ENCODE results near the gene H1-8.

DNA sequence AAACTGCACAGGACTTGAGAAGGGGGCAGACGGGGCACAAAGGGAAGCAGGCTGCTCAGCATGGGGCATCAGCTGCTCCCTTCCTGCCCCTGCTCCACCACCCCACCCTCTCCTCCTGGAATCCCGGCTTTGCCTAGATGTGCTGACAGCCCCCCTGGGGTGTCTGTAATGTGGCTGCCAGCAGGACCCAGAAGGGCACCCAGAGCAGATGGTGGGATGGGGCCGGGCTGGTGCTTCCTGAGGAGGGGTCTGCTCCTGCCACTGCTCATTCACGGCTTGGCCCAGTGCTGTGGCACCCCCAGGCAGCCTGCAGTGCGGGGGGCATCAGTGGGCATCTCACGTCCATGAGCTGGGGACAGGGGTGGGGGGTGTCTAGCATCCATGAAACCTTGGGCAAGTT is 10.2 kb downstream of the H1-8 start:
- TF ChIP-seq, protein P1, sequence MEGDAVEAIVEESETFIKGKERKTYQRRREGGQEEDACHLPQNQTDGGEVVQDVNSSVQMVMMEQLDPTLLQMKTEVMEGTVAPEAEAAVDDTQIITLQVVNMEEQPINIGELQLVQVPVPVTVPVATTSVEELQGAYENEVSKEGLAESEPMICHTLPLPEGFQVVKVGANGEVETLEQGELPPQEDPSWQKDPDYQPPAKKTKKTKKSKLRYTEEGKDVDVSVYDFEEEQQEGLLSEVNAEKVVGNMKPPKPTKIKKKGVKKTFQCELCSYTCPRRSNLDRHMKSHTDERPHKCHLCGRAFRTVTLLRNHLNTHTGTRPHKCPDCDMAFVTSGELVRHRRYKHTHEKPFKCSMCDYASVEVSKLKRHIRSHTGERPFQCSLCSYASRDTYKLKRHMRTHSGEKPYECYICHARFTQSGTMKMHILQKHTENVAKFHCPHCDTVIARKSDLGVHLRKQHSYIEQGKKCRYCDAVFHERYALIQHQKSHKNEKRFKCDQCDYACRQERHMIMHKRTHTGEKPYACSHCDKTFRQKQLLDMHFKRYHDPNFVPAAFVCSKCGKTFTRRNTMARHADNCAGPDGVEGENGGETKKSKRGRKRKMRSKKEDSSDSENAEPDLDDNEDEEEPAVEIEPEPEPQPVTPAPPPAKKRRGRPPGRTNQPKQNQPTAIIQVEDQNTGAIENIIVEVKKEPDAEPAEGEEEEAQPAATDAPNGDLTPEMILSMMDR (IDR thresholded peaks at IDR 0.05): no peak
- TF ChIP-seq POLR2A (IDR thresholded peaks at IDR 0.05) (no peak), POLR2AphosphoS5 (IDR thresholded peaks at IDR 0.05) (no peak), EP300 (IDR thresholded peaks at IDR 0.05) (no peak)
